Measurements from ENCODE around the gene RAB22A. TPM values are rescaled to one million over a fixed set of nuclear protein-coding genes. Genes with fewer than 3 reads are reported as not detected.

Gene RAB22A
- total and polyA plus RNA-seq, 12 donors, result 6.7 to 46.3 (median 28.2) TPM

GRCh38 chr20:58294497-58295455, 14.7 kb upstream of the RAB22A start:
- 78 to 87% (median 84%) methylated on average over 13 of the region's 13 CpGs for WGBS, 4 donors
- no peak for DNase-seq

DNA sequence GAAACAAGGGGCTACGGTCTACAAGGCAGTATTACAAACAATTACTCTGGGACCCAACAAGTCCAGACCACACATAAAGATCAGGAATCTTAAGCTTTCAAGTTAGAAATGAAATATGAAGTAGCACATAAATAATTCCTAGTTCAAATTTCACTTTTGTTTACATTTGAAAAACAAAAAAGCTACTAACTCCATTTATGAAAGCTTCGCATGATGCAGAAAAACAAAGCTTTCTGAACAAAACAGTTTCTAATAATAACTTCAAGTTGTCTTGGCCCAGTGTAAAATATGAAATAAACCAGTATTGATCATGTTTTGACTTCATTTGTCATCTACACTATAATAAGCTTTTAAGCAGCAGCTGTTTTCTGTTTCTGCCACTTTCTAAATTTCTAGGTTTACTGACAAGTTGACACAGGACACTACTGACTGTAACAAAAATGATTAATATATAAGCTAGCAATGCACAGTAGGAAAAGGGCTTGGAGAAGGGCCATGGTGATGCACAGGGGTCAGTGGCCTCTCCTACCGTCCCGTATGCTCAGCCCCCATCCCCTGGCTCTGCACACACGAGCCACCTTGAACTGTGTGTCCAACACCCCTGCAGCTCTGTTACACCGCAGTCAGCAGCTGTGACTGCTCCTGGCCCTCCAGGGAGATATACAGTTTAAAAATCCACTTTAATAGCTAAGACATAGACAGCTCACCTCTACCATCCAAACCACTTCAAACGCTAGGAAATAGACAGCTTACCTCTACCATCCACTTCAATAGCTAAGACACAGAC, 13.3 kb upstream of the RAB22A start:
- Histone ChIP-seq H3K4me3 (no peak overlapping the region), H3K36me3 (replicated peaks in 1 of 2) (no peaks in the 10 kb centered on the region), H3K27ac (no peak overlapping the region), H3K4me1 (replicated peaks in 1 of 2) (peaks cover 0 to 6% of the 10 kb centered on the region in 2 donors), H3K9me3 (replicated peaks in 1 of 3) (no peaks in the 10 kb centered on the region), H3K27me3 (no peaks in the 10 kb centered on the region)
- intact Hi-C loops (cut with DNase I), result no loop called here
- DNase-seq, result no peak
- TF ChIP-seq POLR2A (IDR thresholded peaks at IDR 0.05), result no peak
- TF ChIP-seq, protein P1, sequence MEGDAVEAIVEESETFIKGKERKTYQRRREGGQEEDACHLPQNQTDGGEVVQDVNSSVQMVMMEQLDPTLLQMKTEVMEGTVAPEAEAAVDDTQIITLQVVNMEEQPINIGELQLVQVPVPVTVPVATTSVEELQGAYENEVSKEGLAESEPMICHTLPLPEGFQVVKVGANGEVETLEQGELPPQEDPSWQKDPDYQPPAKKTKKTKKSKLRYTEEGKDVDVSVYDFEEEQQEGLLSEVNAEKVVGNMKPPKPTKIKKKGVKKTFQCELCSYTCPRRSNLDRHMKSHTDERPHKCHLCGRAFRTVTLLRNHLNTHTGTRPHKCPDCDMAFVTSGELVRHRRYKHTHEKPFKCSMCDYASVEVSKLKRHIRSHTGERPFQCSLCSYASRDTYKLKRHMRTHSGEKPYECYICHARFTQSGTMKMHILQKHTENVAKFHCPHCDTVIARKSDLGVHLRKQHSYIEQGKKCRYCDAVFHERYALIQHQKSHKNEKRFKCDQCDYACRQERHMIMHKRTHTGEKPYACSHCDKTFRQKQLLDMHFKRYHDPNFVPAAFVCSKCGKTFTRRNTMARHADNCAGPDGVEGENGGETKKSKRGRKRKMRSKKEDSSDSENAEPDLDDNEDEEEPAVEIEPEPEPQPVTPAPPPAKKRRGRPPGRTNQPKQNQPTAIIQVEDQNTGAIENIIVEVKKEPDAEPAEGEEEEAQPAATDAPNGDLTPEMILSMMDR (IDR thresholded peaks at IDR 0.05), result no peak
- WGBS, 4 donors, result 58 to 76% (median 63%) methylated on average over 7 of the region's 7 CpGs

More at GRCh38 chr20:58294497-58295455, 14.7 kb upstream of the RAB22A start:
- TF ChIP-seq, protein P1 (IDR thresholded peaks at IDR 0.05), result no peak
- no peak for TF ChIP-seq POLR2A (IDR thresholded peaks at IDR 0.05)
- H3K9me3 ChIP-seq (replicated peaks in 1 of 3), result no peaks in the 10 kb centered on the region
- H3K27me3 ChIP-seq, result no peaks in the 10 kb centered on the region
- H3K4me3 ChIP-seq, result no peak overlapping the region
- H3K27ac ChIP-seq, result no peak overlapping the region
- intact Hi-C loops (cut with DNase I), result no loop called here
- no peaks in the 10 kb centered on the region for H3K36me3 ChIP-seq (replicated peaks in 1 of 2)
- H3K4me1 ChIP-seq (replicated peaks in 1 of 2), result peaks cover 0 to 7% of the 10 kb centered on the region in 2 donors

GRCh38 chr20:58297394-58297793, 12.1 kb upstream of the RAB22A start:
- DNase-seq, result peak in 1 of 7 donors; percentile 26
- Histone ChIP-seq H3K9me3 (replicated peaks in 1 of 3) (no peaks in the 10 kb centered on the region), H3K4me1 (replicated peaks in 1 of 2) (peaks cover 0 to 6% of the 10 kb centered on the region in 2 donors), H3K27ac (no peak overlapping the region), H3K27me3 (no peaks in the 10 kb centered on the region), H3K4me3 (no peak overlapping the region), H3K36me3 (replicated peaks in 1 of 2) (no peaks in the 10 kb centered on the region)
- TF ChIP-seq POLR2A (IDR thresholded peaks at IDR 0.05), result no peak
- TF ChIP-seq, protein P1 (IDR thresholded peaks at IDR 0.05), result no peak
- intact Hi-C loops (cut with DNase I), result no loop called here
- WGBS, 4 donors, result 43 to 67% (median 58%) methylated on average over 2 of the region's 2 CpGs

DNA sequence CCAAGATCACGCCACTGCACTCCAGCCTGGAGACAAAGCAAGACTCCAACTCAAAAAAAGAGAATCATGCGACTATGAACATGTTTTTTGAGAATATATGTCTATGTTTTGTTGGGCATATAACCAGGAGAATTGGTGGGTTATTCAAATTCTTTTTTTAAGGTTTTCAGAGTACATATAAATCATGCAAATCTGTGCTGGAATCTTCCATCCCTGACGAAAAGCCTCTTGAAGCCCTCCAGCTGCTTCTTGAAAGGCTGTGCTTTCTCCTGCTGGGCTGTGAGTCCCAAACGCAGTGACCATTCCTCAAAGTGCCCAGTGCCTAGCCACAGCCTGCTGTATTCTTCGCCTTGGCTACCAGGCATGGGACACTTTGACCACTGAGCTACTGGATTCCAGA, 9.2 kb upstream of the RAB22A start:
- no peak overlapping the region for H3K27ac ChIP-seq
- TF ChIP-seq POLR2A (IDR thresholded peaks at IDR 0.05), result no peak
- TF ChIP-seq, protein P1 (IDR thresholded peaks at IDR 0.05), result no peak
- H3K4me1 ChIP-seq (replicated peaks in 1 of 2), result peaks cover 0 to 6% of the 10 kb centered on the region in 2 donors
- H3K4me3 ChIP-seq, result no peak overlapping the region
- H3K27me3 ChIP-seq, result no peaks in the 10 kb centered on the region
- DNase-seq, result no peak
- H3K36me3 ChIP-seq (replicated peaks in 1 of 2), result no peaks in the 10 kb centered on the region
- 67 to 86% (median 79%) methylated on average over 5 of the region's 5 CpGs for WGBS, 4 donors
- H3K9me3 ChIP-seq (replicated peaks in 1 of 3), result no peaks in the 10 kb centered on the region
- intact Hi-C loops (cut with DNase I), result loop anchor here in 1 of 2 donors (10.0 kb wide), 1 partner anchor 144 kb away; no protein-coding TSS in a partner anchor

Data from adrenal gland (tissue), 12 donors.